D721Med (cell line): ENCODE data around the gene FHL2.

Experiments used
- DNase-seq: peaks from one replicate; pipeline ENCODE4 v3.0.0; 2011; ENCODE audit warnings: low spot score; ENCODE audit not compliant: insufficient read length
- FAIRE-seq: peaks from 2 replicates; lab custom pipeline; 2011; peaks lifted over from hg19 to GRCh38; lab: Jason Lieb, UNC
- CTCF ChIP-seq: IDR thresholded peaks from 2 replicates; pipeline ENCODE4 v1.5.1; 2012; ENCODE audit warnings: mild to moderate bottlenecking, control low read depth; ENCODE audit not compliant: insufficient read depth; ENCODE audit errors: missing control alignments

The FHL2 gene

DNA sequence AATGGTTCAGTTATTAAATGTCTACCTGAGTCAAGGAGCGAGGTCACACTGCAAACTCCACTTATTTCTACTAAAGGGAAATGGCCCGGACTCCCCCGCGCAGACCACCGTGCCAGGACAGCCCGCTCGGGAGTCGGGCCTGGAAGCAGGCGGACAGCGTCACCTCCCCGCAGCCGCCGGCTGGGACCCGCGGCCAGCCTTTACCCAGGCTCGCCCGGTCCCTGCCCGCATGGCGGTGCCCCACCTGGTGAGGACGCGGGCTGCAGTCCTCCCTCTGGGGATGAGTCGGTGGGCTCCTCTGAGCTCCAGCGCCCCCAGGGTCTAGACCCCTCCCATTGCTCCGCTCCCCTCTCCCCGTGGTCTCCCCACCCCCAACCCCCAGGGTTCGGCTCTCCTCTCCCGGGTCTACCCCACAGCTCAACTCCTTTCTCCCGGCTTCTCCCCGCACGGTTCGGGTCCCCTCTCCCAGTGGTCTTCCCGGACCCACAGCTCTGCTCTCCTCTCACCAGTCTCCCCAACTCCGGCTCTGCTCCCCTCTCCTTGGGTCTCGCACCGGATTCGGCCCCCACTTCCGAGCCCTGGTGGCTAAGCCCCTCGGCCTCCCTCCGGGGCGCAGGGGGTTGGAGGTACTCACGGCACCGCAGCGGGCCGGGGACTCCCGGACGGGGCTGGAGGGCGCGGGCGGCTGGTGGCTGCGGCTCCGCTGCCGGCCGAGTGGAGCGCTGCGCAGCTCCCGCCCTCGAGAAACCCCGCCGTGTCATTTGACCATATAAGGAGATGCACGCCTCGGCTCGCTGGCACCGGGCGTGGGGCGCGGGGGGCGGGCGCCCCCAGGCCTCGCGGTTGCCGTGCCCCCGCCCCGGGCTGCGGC lies at the start of gene FHL2:
FHL2 (minus strand) TSS at position 716 of the 871 bp plus-strand sequence. CDS start 12,535 bp downstream, outside the sequence.
- DNase-seq = peak; percentile 58
- TF ChIP-seq CTCF = peak; percentile 21
- no peak for FAIRE-seq

- FAIRE-seq (no peak), DNase-seq (no peak)
- no peak for TF ChIP-seq CTCF
These were observed 48.6 kb upstream of the FHL2 start for GRCh38 chr2:105447476-105447875.

- DNase-seq (no peak), FAIRE-seq (no peak)
- TF ChIP-seq CTCF = no peak
These were observed 47.6 kb upstream of the FHL2 start for GRCh38 chr2:105446501-105446900.

GRCh38 chr2:105445976-105446375 lies 47.1 kb upstream of the FHL2 start:
- no peak for DNase-seq
- FAIRE-seq = no peak
- no peak for TF ChIP-seq CTCF

DNA sequence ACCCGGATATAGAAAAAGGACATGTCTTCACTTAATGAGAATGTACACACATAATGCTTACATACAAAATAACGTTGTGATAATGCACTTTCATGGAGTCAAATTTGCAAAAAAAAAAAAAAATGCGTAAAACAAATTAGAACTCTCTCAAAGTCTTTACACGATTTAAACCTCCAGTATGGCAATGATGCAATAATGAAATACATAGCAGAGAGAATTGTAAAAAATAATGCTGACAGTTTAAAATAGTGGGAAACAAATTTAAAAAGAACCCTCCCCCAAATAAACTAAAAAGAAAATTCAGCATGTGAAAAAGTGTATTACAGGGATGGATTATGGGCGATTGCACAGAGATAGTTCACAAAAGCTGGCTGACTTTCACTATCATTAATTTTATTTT lies 46.6 kb upstream of the FHL2 start:
- FAIRE-seq (no peak), DNase-seq (no peak)
- no peak for TF ChIP-seq CTCF

- DNase-seq (no peak), FAIRE-seq (no peak)
- TF ChIP-seq CTCF = no peak
These were observed 45.1 kb upstream of the FHL2 start for GRCh38 chr2:105443617-105444598.
